Islet precursor cell (in vitro differentiated cells): Measurements from ENCODE around the gene DHRS12.

Experiments used
- DNase-seq: peaks from one replicate; pipeline ENCODE4 v3.0.0-alpha.2; 2018

Gene DHRS12

DNA sequence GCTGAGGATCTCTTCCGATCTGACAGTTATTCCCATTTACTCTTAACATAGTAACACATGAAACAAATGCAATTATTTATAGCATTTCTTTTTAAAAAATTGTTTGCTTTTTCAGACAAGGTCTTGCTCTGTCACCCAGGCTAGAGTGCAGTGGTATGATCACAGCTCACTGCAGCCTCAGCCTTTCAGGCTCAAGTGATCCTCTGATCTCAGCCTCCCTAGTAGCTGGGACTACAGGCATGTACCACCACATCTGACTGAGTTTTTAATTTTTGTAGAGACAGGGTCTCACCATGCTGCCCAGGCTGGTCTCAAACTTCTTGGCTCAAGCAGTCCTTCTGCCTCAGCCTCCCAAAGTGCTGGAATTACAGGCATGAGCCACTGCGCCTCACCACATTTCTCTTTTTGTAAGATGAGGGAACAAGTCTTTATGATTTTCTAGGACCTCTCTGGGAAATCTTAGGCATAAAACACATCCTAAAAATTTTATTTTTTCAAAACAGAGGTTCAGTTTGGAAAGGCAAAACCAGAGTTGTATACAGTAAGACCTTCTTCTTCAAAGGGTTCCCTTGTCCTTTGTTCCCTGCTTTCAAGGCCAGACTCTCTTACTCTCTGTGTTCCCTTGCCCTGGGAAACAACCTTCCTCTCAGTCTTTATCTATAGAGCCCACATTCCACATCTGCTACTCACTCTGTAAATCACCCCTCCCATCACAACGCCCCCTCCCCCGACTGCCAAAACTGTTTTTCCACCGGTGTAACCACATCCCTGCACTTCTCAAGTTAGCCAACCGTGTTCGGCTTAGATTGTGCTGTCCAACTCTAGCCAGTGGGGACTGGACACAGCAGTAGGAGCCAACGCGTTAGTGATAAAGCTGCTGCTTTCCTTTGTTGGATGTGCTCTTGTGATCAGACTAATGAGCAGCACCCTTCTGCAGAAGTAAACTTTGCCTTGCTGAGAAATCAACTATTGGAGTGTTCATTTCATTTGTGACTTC, 56.2 kb downstream of the DHRS12 start:
- peak; percentile 98 for DNase-seq

DNA sequence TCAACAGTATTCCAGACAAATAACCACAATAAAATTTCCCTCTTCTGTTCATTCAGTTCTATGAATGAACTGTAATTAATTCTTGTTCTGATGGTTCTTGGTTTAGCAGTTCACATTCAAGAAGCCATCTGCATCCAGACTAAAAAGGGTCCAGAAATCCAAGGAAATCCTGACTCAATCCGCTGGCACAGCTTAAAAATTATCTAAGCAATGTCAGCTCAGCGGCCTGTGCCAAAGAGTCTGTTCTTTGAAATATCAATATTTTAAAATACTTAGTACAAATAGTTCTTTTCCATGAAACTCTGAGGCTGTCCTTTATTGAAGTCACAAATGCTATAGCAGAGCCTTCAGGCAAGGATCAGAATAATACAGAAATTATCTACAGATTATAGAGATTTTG, 57.2 kb downstream of the DHRS12 start:
- DNase-seq = no peak

- no peak for DNase-seq
Measured at GRCh38 chr13:51745243-51745642, 58.7 kb downstream of the DHRS12 start.

DNA sequence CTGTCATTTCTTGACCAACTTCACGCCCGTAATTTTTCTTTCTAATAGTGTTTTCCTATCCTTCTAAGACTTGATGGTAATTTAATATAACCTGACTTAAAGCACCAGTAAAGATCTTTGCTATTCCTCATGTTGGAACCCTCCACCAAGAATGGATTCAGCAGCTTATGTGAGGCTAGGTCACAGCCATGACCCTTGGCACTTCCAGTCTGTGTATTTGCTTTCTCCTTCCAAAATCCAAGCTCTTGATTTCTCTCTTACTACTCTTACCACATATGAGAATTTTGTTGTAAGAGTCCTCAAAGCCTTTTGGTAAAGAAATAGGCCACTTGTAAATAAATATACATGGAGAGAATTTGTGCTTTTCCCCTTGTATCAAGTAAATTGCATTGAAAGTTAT, 61.4 kb downstream of the DHRS12 start:
- no peak for DNase-seq

- no peak for DNase-seq
Measured at GRCh38 chr13:51742031-51742430, 61.9 kb downstream of the DHRS12 start.

DNA sequence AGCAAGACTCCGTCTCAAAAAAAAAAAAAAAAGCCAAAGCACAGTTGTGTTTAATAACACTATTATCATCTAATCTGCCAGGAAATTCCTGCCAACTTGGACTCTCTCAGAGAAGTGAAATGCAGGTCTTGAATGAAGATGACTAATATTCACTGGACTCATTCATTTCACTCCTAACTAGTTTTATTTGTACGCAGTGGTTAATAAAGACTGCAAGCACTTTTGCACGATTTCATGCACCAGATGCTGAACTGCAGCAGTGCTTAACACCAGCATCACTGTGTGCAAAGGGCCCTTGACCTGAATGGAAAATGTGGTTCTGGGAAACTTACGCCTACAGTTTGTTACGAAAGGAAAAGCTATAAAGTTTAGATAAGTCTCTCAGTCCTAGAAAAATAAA, 63.3 kb downstream of the DHRS12 start:
- DNase-seq = no peak

GRCh38 chr13:51739027-51739764, 64.8 kb downstream of the DHRS12 start:
- no peak for DNase-seq

DNA sequence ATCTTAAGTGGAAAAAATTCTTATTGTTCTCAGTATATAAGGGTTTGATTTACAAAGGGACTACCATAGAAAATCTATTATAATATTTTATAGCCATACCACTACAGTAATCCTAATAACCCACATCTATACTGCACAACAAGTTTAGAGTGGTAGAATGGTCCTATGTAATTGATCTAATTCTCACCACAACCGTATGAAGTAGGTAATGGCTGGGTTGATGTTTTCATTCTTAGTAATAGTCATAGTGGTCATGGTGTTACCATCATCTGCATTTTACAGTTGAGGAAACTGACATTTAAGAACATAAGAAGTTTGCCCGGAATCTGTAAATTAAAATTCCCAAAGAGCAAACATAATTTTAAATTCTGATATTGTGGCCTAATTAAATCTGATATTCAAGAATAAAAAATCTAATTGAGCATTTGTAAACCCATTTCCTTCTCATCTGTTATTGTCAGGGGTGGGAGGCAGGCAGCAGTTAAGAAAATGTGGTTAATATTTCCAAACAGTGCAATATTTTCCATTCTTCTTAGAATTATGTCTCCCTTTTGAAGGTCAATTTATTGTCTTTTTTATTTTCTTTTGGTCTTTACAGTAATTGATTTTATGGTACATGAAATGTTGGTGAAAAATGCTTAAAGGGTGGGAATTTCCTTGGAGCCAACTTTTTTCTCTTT, 65.6 kb downstream of the DHRS12 start:
- no peak for DNase-seq

DNA sequence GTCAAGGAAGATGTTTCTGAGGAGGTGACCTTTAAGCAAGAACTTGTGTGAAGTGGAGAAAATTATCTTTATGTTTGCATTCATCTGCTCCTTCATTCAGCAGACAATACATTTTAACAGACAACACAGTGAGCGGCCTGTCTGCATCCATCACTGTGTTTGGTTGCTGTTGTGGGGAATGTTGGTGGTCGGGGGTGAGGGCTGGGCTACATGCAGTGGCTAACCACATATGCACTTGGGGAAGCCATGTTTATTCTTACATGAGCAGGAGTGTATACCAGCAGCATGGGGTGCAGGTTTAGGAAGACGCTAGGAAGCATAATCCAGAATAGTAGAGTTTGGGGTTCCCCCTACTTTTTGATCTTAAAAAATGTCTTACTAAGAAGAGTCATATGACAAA, 66.4 kb downstream of the DHRS12 start:
- DNase-seq = no peak

GRCh38 chr13:51734786-51735185, 69.2 kb downstream of the DHRS12 start:
- DNase-seq = peak; percentile 78

DNA sequence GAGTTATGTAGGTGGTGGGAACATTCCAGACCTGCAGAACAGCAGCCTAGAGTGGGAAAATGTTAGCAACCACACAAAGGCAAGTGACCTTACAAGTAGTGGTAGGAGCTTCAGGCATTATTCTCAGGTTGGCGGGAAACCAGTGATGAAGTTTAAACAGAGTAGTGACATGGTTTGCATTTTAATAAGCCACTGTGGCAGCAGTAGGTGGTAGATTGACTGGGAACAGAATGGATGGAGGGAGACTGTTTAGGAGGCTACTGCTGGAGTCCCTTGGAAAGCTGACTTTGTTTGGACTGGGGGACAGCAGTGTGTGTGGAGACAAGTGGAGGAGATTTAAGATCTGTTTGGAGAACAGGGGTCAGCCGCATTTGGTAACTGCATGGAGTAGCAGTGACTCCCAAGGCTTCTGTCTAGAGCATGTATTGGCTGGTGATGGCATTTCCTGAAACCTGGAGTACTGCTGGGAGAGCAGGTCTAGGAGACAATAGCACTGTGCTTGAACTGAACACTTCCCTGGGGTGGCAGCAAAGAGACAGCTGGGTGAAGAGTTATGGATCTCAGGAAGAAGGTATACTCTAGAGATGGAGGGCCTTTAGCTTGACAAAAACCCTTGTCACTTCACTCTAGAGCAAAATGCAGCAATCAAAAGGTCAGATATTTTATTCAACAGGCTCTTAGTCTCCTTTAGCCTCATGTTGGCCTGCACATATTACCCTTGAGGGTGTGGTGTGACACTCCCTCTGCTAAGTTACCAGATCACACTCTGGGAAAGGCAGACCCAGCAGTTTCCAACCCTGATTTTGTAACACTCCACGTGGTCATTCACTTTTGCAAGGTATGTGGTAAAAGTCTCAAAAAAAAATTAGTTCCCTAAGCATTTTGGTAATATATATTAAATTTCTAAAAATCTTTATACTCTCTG, 70.3 kb downstream of the DHRS12 start:
- DNase-seq = peak; percentile 68

DNA sequence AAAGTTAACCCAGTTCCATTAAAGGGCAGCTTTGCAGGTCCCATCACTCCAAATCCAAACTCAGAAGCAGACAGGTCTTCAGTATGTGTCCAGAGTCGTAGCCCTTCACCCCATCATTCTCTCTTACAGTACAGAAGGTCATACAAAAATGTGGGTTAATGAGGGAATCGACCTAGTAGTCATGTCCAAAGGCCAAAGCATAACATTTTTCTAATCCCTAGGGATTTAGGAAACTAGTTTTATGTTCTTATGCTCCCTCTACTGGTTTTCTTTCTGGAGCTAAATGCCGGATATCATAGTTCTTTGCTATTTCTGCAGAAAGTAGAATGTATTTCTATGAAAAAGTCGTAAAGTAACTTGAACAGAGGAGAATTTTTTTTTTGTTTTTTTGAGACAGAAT, 72.2 kb downstream of the DHRS12 start:
- DNase-seq = no peak

- DNase-seq = no peak
Measured at GRCh38 chr13:51730927-51731326, 73.0 kb downstream of the DHRS12 start.

DNA sequence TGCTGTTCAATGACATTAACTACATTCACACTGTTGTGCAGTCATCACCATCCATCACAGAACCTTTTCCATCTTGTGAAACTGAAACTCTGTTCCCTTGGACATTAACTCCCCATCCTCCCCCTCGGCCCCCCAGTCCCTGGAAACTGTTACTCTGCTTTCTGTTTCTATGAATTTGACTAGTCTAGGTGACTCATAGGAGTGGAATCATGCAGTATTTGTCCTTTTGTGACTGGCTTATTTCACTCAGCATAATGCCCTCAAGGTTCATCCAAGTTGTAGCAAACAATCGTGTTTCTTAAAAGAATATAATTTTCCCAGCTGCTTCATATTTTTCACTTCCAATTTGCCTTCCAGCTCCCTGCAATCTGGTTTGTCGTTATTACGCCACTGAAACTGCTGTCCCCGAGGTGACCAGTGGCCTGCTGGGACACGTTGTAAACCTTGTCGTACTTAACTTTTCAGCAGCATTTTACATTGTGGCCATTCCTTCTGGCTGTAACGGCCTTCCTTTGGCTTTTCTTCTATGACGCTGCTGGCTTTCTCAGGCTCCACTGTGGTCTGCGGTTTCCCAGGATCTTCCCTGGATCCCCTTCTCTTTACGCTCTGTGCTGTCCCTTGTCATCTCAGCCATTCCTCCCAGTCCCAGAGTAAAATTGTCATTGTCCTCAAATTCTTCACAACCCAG, 74.0 kb downstream of the DHRS12 start:
- DNase-seq = peak; percentile 84

GRCh38 chr13:51728972-51729371, 75.0 kb downstream of the DHRS12 start:
- no peak for DNase-seq

GRCh38 chr13:51728275-51728673, 75.7 kb downstream of the DHRS12 start:
- DNase-seq = no peak

DNA sequence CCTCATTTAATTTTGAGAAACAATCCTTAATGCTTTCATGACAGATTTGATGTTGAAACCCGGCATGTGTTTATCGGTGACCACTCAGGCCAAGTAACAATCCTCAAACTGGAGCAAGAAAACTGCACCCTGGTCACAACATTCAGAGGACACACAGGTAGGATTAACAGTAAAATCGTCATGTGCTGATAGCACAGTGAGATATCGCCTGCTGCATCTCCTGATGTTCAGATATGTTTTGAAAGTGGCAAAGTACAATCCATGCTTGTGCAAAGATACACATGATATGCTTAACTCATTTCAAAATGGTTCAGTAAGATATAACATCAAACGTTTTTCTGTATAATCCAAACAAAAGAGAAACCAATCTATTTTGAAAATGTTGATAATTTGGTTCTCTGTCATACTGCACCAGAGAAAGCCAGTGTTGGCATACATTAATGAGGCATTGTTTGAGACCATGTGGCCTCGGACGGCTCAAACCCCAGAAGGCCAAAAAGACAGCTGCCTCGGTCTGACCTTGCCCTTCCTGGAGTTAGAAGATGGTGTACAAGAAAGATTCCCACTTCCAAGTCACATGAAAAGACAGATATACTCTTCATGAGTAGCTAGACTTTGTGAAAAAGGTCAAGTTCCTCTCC, 76.2 kb downstream of the DHRS12 start:
- DNase-seq = no peak

GRCh38 chr13:51726446-51727193, 77.3 kb downstream of the DHRS12 start:
- no peak for DNase-seq

GRCh38 chr13:51724721-51725120, 79.2 kb downstream of the DHRS12 start:
- DNase-seq = no peak

- no peak for DNase-seq
Measured at GRCh38 chr13:51723529-51723928, 80.4 kb downstream of the DHRS12 start.
